GM19328 (cell line): ENCODE measurements around the gene OR1E2.
"Not testable (repeated sequence)": the region's sequence is repeated elsewhere in the genome, so short reads cannot be mapped to it uniquely, and the experiment has no call there.

Source experiments
- ATAC-seq: cut with Tn5 transposase; IDR thresholded peaks from one replicate; pipeline ENCODE4 v1.9.1; 2021; ENCODE audit warnings: mild to moderate bottlenecking, moderate library complexity; ENCODE audit not compliant: unreplicated experiment

The OR1E2 gene

GRCh38 chr17:3433741-3434140, at the start of gene OR1E2:
TSS of gene OR1E2 (minus strand) at chr17:3433841. CDS start at chr17:3433841, 0 bp downstream.
- no peak for ATAC-seq

GRCh38 chr17:3482852-3483251, 49.2 kb upstream of the OR1E2 start:
- ATAC-seq, result no peak

DNA sequence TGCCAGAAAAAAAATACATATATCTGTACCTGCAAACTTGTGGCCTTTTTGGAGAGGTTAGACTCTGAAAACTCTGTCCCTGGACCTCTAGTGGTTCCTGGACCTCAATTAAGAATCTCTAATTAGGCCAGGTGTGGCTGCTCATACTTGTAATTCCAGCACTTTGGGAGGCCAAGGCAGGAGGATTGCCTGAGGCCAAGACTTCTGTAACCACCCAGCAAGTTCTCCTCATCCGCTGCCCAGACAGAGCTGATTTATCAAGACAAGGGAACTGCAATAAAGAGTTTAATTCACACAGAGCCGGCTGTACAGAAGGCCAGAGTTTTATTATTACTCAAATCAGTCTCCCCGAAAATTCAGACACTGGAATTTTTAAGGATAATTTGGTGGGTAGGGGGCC, 46.3 kb upstream of the OR1E2 start:
- no peak for ATAC-seq

DNA sequence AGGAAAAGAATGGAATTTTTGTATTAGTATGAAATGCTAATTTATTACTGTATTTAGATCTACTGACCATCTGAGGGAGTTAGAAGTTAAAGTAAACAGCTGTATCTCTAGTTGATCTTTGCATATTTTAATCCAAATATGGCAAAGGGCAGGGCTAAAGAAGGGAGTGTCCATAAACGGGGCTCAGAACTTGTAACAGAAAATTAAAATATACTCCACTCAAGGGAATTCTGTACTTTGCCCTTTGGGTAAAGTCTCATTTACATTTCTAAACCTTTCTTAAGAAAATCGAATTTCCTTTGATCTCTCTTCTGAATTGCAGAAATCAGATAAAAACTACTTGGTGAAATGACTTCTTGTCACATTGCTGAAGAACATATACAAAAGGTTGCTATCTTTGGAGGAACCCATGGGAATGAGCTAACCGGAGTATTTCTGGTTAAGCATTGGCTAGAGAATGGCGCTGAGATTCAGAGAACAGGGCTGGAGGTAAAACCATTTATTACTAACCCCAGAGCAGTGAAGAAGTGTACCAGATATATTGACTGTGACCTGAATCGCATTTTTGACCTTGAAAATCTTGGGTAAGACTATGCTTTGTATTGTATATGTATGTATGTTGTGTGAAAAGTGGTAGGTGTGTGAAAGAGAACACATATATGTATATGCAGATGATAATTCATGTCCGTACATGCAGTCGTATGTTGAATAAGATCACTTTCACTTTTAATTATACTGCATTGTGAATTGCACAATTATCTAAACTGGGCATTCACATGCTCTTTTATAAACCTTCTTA, 42.4 kb upstream of the OR1E2 start, which contains the start of gene ASPA:
Gene ASPA (plus strand): TSS at position 186 of the 799 bp plus-strand sequence. CDS start 163 bp downstream, at position 349.
- no peak for ATAC-seq

DNA sequence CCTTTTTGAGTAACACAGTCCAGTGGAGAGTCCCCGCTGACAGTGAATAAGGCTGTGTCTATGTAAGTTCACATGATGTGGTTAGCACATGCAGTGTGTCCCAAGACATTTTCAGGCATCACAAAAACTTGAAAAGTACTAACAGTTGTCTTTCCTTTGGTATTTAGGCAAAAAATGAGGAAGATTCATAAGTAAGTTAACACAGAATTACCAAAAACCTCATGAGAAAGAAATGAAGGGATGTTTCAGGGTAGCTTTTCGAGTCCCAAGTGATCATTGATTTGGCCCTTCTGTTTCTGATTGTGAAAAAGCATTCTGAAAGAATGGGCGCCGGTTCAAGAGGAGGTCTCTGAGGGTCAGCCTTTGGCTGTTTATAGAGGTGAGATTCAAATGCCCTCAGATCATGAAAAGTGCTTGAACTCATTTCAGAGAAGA, 41.6 kb upstream of the OR1E2 start:
- ATAC-seq, result no peak

GRCh38 chr17:3474212-3474611, 40.6 kb upstream of the OR1E2 start:
- ATAC-seq, result no peak

- no peak for ATAC-seq
These were observed 38.5 kb upstream of the OR1E2 start for GRCh38 chr17:3472137-3472536.

GRCh38 chr17:3471599-3471998, 38.0 kb upstream of the OR1E2 start, which contains the start of gene SPATA22:
TSS of gene SPATA22 (minus strand) at chr17:3471819. CDS start at chr17:3469325, 2,494 bp downstream.
- ATAC-seq, result no peak

DNA sequence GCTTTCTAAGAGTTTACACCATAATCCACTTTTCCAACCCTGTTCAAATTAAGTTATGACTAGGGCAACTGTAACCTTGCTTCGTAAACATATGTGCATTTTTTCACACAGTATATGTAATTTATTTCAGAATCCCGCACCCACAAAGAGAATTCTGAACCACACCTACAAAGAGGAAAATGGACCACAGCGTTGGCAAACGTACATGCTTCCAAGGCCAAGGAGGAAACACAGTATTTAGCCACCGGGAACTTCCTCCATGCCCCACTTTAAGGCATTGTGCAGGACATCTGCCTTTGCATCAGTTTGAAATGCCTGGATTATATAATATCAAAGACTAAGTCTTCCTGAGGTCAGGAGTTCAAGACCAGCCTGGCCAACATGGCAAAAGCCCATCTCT, 35.9 kb upstream of the OR1E2 start:
- no peak for ATAC-seq

DNA sequence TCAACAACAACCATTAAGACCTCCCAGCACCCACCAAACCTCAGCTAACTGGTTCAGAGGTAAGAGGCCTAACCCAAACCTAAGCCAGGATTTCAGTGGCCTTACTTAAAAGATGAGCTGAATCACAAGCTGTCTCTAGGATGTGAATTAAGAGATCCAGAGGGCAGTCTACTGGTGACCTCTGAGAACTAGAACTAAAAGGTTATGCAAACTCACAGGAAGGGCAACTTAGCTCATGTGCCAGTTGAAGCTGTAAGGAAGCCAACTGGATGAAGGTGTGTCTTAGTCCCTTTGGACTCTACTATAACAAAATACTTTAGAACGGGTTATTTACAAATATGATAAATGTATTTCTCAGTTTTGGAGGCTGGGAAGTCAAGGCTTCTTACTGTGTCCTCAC, 32.7 kb upstream of the OR1E2 start:
- not testable (repeated sequence) for ATAC-seq

- ATAC-seq, result no peak
These were observed 14.5 kb upstream of the OR1E2 start for GRCh38 chr17:3448059-3448665.

DNA sequence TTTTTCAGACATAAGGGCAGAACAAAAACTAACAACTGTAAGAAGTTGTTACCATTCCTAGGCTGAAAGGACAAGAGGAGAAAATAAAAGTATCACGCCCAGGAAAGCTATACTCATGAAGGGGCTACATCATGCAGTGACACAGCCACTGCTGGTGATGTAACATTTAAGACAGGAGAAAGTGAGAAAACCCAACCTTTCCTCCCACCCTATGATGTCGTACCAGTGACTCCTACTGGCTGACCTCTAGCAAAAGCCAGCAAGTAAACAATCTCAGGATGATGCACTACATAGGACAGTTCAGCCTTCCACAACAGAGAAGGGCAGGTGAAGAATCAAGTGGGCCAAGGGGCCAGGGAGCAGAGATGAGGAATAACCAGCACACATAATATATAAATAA, 14.0 kb upstream of the OR1E2 start:
- no peak for ATAC-seq

- ATAC-seq, result no peak
These were observed 6.8 kb upstream of the OR1E2 start for GRCh38 chr17:3440451-3440850.

DNA sequence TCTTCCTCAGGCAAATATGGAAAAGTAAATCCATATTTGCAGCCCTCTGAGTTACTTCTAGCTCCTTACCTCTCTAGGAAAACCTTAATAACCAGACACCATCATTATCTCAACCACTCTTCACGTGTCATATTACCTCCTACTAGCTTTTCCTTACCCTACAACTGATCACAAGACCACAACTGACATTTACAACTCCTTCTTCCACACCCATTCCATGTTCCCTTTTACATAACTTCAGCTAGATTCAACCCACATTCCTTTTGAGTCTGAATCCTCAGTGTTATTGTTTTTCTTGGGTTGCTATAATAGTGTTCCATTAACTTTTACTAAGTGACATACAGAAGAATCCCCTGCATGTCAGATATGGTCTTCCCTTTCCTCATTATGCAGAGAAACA, 4.7 kb upstream of the OR1E2 start:
- ATAC-seq, result no peak

GRCh38 chr17:3433215-3433614, 426 bp downstream of the OR1E2 start:
- not testable (repeated sequence) for ATAC-seq

DNA sequence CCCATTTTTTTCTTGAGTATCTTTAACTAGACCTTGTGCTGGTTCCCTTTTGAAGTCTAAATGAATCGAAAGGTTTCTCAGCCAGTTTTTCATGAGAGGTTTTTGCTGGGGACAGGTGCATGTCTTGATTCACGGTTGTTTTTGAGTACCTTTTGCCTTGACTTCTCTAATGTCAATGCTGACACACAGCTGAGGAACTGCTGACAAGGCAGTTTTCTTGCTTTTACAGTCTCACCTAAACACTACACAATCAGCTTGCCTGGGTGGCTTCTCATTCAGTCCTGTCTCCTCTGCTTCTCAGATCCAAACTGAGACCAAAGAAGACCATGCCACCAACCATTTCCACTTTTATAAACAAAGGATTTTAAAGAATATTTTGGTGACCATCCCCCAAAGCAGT, 15.4 kb downstream of the OR1E2 start:
- no peak for ATAC-seq

- no peak for ATAC-seq
These were observed 18.0 kb downstream of the OR1E2 start for GRCh38 chr17:3415610-3416009.

DNA sequence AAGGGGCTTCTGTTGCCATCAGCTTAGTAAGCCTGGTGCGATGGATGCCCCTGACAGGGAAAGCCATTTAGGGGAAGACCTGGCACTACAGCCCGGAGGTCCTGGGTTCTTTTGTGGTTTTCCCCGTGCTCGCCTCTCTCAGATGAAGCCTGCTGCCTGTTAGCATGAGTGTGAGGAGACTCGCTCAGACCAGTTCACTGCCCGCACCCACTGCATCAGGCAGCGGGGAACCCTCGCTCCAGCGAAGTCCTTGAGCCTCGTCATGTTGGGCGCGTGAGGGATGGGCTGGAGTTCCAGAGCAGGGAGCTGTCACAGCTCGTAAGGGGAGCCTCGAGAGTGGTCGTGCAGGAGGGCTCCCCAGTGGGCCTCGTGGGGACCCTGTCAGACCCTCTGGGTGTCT, 21.4 kb downstream of the OR1E2 start:
- not testable (repeated sequence) for ATAC-seq

DNA sequence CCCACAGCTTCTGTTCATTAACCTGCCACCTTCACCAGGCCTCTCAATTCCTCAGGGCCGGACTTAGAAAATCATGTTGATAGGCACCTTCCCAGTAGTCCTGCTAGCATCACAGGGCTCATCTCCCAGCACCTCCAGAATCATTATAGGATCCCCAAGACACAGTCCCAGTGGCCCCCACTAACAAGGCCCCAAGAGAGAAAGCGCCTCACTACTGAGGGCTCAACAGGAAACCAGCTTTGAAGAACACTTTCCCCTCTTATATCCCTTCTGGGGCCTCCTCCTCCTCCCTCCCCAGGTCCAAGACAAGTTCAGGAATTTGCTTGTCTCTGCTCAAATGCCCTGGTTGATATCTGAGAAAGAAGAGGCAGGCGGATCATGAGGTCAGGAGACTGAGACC, 22.6 kb downstream of the OR1E2 start, which contains the start of gene OR3A3:
Gene OR3A3 (plus strand): TSS at position 301 of the 400 bp plus-strand sequence.
- no peak for ATAC-seq

DNA sequence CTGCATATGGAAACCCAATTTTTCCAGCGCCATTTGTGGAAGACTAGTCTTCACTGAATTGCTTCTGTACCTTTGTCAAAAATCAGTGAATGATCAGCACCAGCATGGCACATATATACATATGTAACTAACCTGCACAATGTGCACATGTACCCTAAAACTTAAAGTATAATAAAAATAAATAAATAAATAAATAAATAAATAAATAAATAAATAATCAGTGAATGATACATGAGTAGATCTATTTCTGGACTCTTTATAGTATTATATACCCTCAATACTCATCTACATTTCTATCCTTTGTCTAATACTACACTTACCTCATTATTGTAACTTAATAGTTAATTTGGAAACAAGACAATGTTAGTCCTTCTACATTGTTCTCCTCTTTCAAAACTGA, 29.8 kb downstream of the OR1E2 start:
- ATAC-seq, result not testable (repeated sequence)

- no peak for ATAC-seq
These were observed 31.9 kb downstream of the OR1E2 start for GRCh38 chr17:3401786-3402185.

GRCh38 chr17:3400055-3400454, 33.6 kb downstream of the OR1E2 start:
- no peak for ATAC-seq
